Neural cell (in vitro differentiated cells): ENCODE results near the gene TMIGD1. TPM values are rescaled to one million over a fixed set of nuclear protein-coding genes. Genes with fewer than 3 reads are reported as not detected.

Source experiments
- H2AFZ ChIP-seq: fragments of 200-600, 300-800 bp; sonication (generic), shearing (Covaris generic); 2 replicates; pipeline ENCODE4 v1.6.0; 2014; ENCODE audit warnings: low read depth, mild to moderate bottlenecking, antibody characterized with exemption, low read length, moderate library complexity
- H3F3A ChIP-seq: fragments of 200-600 bp; shearing (Covaris generic); 2 replicates; pipeline ENCODE4 v1.6.1; 2016; ENCODE audit warnings: mild to moderate bottlenecking, moderate library complexity, mixed read lengths, antibody characterized with exemption, low read length; ENCODE audit not compliant: insufficient read depth, poor library complexity, severe bottlenecking
- H3K27ac ChIP-seq: fragments of 200-600, 300-800 bp; sonication (generic), shearing (Covaris generic); 2 replicates; pipeline ENCODE4 v1.5.1; 2014; ENCODE audit warnings: mild to moderate bottlenecking, low read length, moderate library complexity
- H3K27me3 ChIP-seq: fragments of 300-800, 200-600 bp; sonication (generic), shearing (Covaris generic); 2 replicates; pipeline ENCODE4 v1.6.0; 2014; ENCODE audit warnings: mild to moderate bottlenecking, low read depth, low read length, moderate library complexity; ENCODE audit not compliant: insufficient read depth
- H3K36me3 ChIP-seq: fragments of 300-800, 200-600 bp; sonication (generic), shearing (Covaris generic); 2 replicates; pipeline ENCODE4 v1.5.1; 2014; ENCODE audit warnings: mild to moderate bottlenecking, antibody characterized with exemption, low read length, moderate library complexity; ENCODE audit not compliant: insufficient read depth
- H3K4me2 ChIP-seq: fragments of 300-800, 200-600 bp; sonication (generic), shearing (Covaris generic); 2 replicates; pipeline ENCODE4 v1.6.0; 2014; ENCODE audit warnings: mild to moderate bottlenecking, low read length
- H3K4me3 ChIP-seq: fragments of 300-800, 200-600 bp; sonication (generic), shearing (Covaris generic); 2 replicates; pipeline ENCODE4 v1.5.1; 2014; ENCODE audit warnings: mild to moderate bottlenecking, low read length, moderate library complexity
- H3K79me2 ChIP-seq: fragments of 200-600 bp; shearing (Covaris generic); replicated peaks from 2 replicates; pipeline ENCODE4 v1.6.0; 2014; ENCODE audit warnings: mild to moderate bottlenecking, low read length, moderate library complexity; ENCODE audit not compliant: insufficient read depth
- H3K9ac ChIP-seq: fragments of 300-800, 200-600 bp; sonication (generic), shearing (Covaris generic); 2 replicates; pipeline ENCODE4 v1.6.1; 2016; ENCODE audit warnings: mild to moderate bottlenecking, low read length, mixed read lengths
- H3K9me2 ChIP-seq: fragments of 200-600 bp; shearing (Covaris generic); 2 replicates; pipeline ENCODE4 v1.6.1; 2016; ENCODE audit warnings: mild to moderate bottlenecking, low read length, mixed read lengths; ENCODE audit not compliant: insufficient read depth
- H3K9me3 ChIP-seq: fragments of 200-600, 300-800 bp; sonication (generic), shearing (Covaris generic); 2 replicates; pipeline ENCODE4 v1.6.1; 2016; ENCODE audit warnings: mild to moderate bottlenecking, mixed run types, low read length, moderate library complexity, mixed read lengths
- H4K20me1 ChIP-seq: fragments of 200-600 bp; shearing (Covaris generic); 2 replicates; pipeline ENCODE4 v1.6.1; 2016; ENCODE audit warnings: mild to moderate bottlenecking, mixed run types; ENCODE audit not compliant: insufficient read depth
- CTCF ChIP-seq: fragments of 450-650 bp; IDR thresholded peaks from 2 replicates; pipeline ENCODE4 v1.5.1; 2014; ENCODE audit warnings: antibody characterized with exemption, mild to moderate bottlenecking, moderate library complexity; ENCODE audit not compliant: poor library complexity, severe bottlenecking
- EP300 ChIP-seq: fragments of 450-650 bp; conservative IDR thresholded peaks from 2 replicates; pipeline ENCODE4 v1.6.1; 2014; ENCODE audit warnings: antibody characterized with exemption, mild to moderate bottlenecking, moderate library complexity; ENCODE audit not compliant: poor library complexity, severe bottlenecking
- EZH2 ChIP-seq: fragments of 200-600, 300-800 bp; shearing (Covaris generic), sonication (generic); IDR thresholded peaks from 2 replicates; pipeline ENCODE4 v1.6.1; 2014; ENCODE audit warnings: antibody characterized with exemption, low read length, borderline replicate concordance, mild to moderate bottlenecking; ENCODE audit not compliant: insufficient read depth, poor library complexity, severe bottlenecking
- MXI1 ChIP-seq: fragments of 450-650 bp; conservative IDR thresholded peaks from 2 replicates; pipeline ENCODE4 v1.6.1; 2014; ENCODE audit warnings: antibody characterized with exemption, mild to moderate bottlenecking; ENCODE audit not compliant: poor library complexity, severe bottlenecking
- POLR2AphosphoS5 ChIP-seq: IDR thresholded peaks from 2 replicates; pipeline ENCODE4 v1.6.1; 2012
- RAD21 ChIP-seq: fragments of 450-650 bp; conservative IDR thresholded peaks from 2 replicates; pipeline ENCODE4 v1.6.1; 2014; ENCODE audit warnings: antibody characterized with exemption, mild to moderate bottlenecking, moderate library complexity
- REST ChIP-seq: IDR thresholded peaks from 2 replicates; pipeline ENCODE4 v1.6.1; 2012; ENCODE audit warnings: borderline replicate concordance
- SMC3 ChIP-seq: fragments of 450-650 bp; conservative IDR thresholded peaks from 2 replicates; pipeline ENCODE4 v1.6.1; 2014; ENCODE audit warnings: antibody characterized with exemption, mild to moderate bottlenecking, moderate library complexity; ENCODE audit not compliant: poor library complexity
- TAF1 ChIP-seq: IDR thresholded peaks from 2 replicates; pipeline ENCODE4 v1.6.1; 2012; ENCODE audit warnings: low read depth
- polyA plus RNA-seq: library from polyadenylated mRNA; depleted of rRNA; stranded (reverse); fragments of >200 nt; gene quantifications from 2 replicates; pipeline ENCODE4 v1.2.3, GENCODE V29; 2014

Gene TMIGD1
- polyA plus RNA-seq, 1 donor from 2014 or later, result not detected

- H3K27ac ChIP-seq, result no peak overlapping the region
- H3K9ac ChIP-seq, result no peak overlapping the region
- H3K9me3 ChIP-seq, result no peaks in the 10 kb centered on the region
- no peak overlapping the region for H3K4me3 ChIP-seq
- no peaks in the 10 kb centered on the region for H3K79me2 ChIP-seq
- H3F3A ChIP-seq, result no peaks in the 10 kb centered on the region
- no peak for TF ChIP-seq RAD21
- TF ChIP-seq EZH2, result no peak
- TF ChIP-seq EP300, result no peak
- TF ChIP-seq MXI1, result no peak
- TF ChIP-seq SMC3, result no peak
- TF ChIP-seq CTCF, result no peak
- no peak for TF ChIP-seq TAF1
- no peak for TF ChIP-seq POLR2AphosphoS5
- TF ChIP-seq REST, result no peak
- no peaks in the 10 kb centered on the region for H3K27me3 ChIP-seq
- no peaks in the 10 kb centered on the region for H3K36me3 ChIP-seq
- no peaks in the 10 kb centered on the region for H3K9me2 ChIP-seq
- H4K20me1 ChIP-seq, result no peaks in the 10 kb centered on the region
- H3K4me2 ChIP-seq, result no peak overlapping the region
- H2AFZ ChIP-seq, result no peak overlapping the region
These were observed 24.4 kb upstream of the TMIGD1 start for GRCh38 chr17:30358055-30358760.

GRCh38 chr17:30357476-30357875 lies 23.6 kb upstream of the TMIGD1 start:
- no peaks in the 10 kb centered on the region for H3F3A ChIP-seq
- H3K27me3 ChIP-seq, result no peaks in the 10 kb centered on the region
- no peak overlapping the region for H3K9ac ChIP-seq
- H3K4me3 ChIP-seq, result no peak overlapping the region
- no peaks in the 10 kb centered on the region for H3K9me2 ChIP-seq
- no peaks in the 10 kb centered on the region for H4K20me1 ChIP-seq
- no peaks in the 10 kb centered on the region for H3K36me3 ChIP-seq
- H3K27ac ChIP-seq, result no peak overlapping the region
- H3K9me3 ChIP-seq, result no peaks in the 10 kb centered on the region
- H3K79me2 ChIP-seq, result no peaks in the 10 kb centered on the region
- TF ChIP-seq MXI1 (no peak), TAF1 (no peak), SMC3 (no peak), POLR2AphosphoS5 (no peak)
- H3K4me2 ChIP-seq, result no peak overlapping the region
- H2AFZ ChIP-seq, result no peak overlapping the region
